Smooth muscle cell (in vitro differentiated cells): ENCODE measurements around the gene NLRP7. TPM values are rescaled to one million over a fixed set of nuclear protein-coding genes. Genes with fewer than 3 reads are reported as not detected.

ENCODE experiments used
- DNase-seq: peaks from one replicate; lab custom pipeline; 2025; ENCODE audit not compliant: unreplicated experiment; lab: John Stamatoyannopoulos, UW
- H2AFZ ChIP-seq: fragments of 200-600 bp; sonication (generic); 2 replicates; pipeline ENCODE4 v1.6.0; 2016; ENCODE audit warnings: antibody characterized with exemption, low read depth, mild to moderate bottlenecking
- H3F3A ChIP-seq: fragments of 200-600 bp; sonication (generic); 2 replicates; pipeline ENCODE4 v1.6.0; 2017; ENCODE audit warnings: antibody characterized with exemption, low read depth
- H3K27ac ChIP-seq: fragments of 200-600 bp; sonication (generic); 2 replicates; pipeline ENCODE4 v1.5.1; 2016; ENCODE audit warnings: low read depth, mild to moderate bottlenecking
- H3K27me3 ChIP-seq: fragments of 200-600 bp; sonication (generic); 2 replicates; pipeline ENCODE4 v1.6.1; 2016; ENCODE audit warnings: low read depth, mild to moderate bottlenecking
- H3K36me3 ChIP-seq: fragments of 200-600 bp; sonication (generic); 2 replicates; pipeline ENCODE4 v1.5.1; 2016; ENCODE audit warnings: low read depth
- H3K4me1 ChIP-seq: fragments of 200-600 bp; sonication (generic); 2 replicates; pipeline ENCODE4 v1.5.1; 2016; ENCODE audit warnings: low read depth
- H3K4me2 ChIP-seq: fragments of 200-600 bp; sonication (generic); 2 replicates; pipeline ENCODE4 v1.6.0; 2016; ENCODE audit warnings: mild to moderate bottlenecking
- H3K4me3 ChIP-seq: fragments of 200-600 bp; sonication (generic); 2 replicates; pipeline ENCODE4 v1.5.1; 2016; ENCODE audit warnings: mild to moderate bottlenecking
- H3K79me2 ChIP-seq: fragments of 200-600 bp; sonication (generic); 2 replicates; pipeline ENCODE4 v1.6.0; 2016; ENCODE audit warnings: low read depth, mild to moderate bottlenecking
- H3K9ac ChIP-seq: fragments of 200-600 bp; sonication (generic); 2 replicates; pipeline ENCODE4 v1.6.0; 2016; ENCODE audit warnings: low read depth
- H3K9me3 ChIP-seq: fragments of 200-600 bp; sonication (generic); replicated peaks from 2 replicates; pipeline ENCODE4 v1.5.1; 2016; ENCODE audit warnings: low read depth
- H4K20me1 ChIP-seq: fragments of 200-600 bp; sonication (generic); 2 replicates; pipeline ENCODE4 v1.6.0; 2016; ENCODE audit warnings: low read depth
- WGBS: methylation state at CpG from one replicate; pipeline ENCODE4 v1.1.7; 2016; ENCODE audit warnings: low lambda C conversion rate; 5-methylcytosine and 5-hydroxymethylcytosine counted together
- polyA plus RNA-seq: library from polyadenylated mRNA; unstranded; fragments of >200 nt; fragmentation: Nextera tagmentation; extraction: Ambion mirVana; gene quantifications from 2 replicates; pipeline ENCODE4 v1.2.1, GENCODE V29; 2016
- total RNA-seq: library from RNA; depleted of rRNA; stranded (reverse); fragments of >200 nt; gene quantifications from 2 replicates; pipeline ENCODE4 v1.2.3, GENCODE V29; 2014
- TF ChIP-seq, protein P1 (sequence below): fragments of 200-600 bp; sonication (generic); IDR thresholded peaks from 2 replicates; pipeline ENCODE4 v1.5.1; 2017; ENCODE audit warnings: borderline replicate concordance, mild to moderate bottlenecking, antibody characterized with exemption; ENCODE audit not compliant: insufficient read depth, poor library complexity, severe bottlenecking

NLRP7 gene
- total and polyA plus RNA-seq, 2 experiments from 2014 or later: 0.18 to 0.29 TPM

DNA sequence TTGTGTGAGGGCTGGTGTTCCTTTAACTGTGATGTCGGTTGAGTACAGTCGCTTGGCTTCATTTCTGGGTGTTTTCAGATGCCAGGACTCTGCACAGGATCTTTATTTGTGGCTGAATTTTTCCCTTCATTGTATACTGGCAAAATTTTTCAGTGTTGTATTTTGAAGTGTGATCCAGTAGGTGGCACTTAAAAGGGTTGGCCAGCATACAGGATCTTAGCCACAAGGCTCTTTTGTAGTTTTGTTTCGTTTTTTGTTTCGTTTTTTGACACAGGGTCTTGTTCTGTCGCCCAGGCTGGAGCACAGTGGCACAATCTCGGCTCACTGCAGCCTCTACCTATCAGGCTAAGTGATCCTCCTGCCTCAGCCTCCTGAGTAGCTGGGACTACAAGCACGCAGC lies 64.6 kb downstream of the NLRP7 start:
- no peaks in the 10 kb centered on the region for H3K9me3 ChIP-seq
- H3K79me2 ChIP-seq: no peaks in the 10 kb centered on the region
- no peaks in the 10 kb centered on the region for H4K20me1 ChIP-seq
- 86% methylated on average over 7 of the region's 7 CpGs for WGBS
- H3F3A ChIP-seq: no peaks in the 10 kb centered on the region
- no peak overlapping the region for H3K9ac ChIP-seq
- no peaks in the 10 kb centered on the region for H3K4me1 ChIP-seq
- no peaks in the 10 kb centered on the region for H3K36me3 ChIP-seq
- H2AFZ ChIP-seq: no peak overlapping the region
- TF ChIP-seq, protein P1, sequence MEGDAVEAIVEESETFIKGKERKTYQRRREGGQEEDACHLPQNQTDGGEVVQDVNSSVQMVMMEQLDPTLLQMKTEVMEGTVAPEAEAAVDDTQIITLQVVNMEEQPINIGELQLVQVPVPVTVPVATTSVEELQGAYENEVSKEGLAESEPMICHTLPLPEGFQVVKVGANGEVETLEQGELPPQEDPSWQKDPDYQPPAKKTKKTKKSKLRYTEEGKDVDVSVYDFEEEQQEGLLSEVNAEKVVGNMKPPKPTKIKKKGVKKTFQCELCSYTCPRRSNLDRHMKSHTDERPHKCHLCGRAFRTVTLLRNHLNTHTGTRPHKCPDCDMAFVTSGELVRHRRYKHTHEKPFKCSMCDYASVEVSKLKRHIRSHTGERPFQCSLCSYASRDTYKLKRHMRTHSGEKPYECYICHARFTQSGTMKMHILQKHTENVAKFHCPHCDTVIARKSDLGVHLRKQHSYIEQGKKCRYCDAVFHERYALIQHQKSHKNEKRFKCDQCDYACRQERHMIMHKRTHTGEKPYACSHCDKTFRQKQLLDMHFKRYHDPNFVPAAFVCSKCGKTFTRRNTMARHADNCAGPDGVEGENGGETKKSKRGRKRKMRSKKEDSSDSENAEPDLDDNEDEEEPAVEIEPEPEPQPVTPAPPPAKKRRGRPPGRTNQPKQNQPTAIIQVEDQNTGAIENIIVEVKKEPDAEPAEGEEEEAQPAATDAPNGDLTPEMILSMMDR: no peak
- no peaks in the 10 kb centered on the region for H3K27me3 ChIP-seq
- no peak overlapping the region for H3K4me2 ChIP-seq
- no peak overlapping the region for H3K4me3 ChIP-seq
- no peak for DNase-seq
- no peak overlapping the region for H3K27ac ChIP-seq

DNA sequence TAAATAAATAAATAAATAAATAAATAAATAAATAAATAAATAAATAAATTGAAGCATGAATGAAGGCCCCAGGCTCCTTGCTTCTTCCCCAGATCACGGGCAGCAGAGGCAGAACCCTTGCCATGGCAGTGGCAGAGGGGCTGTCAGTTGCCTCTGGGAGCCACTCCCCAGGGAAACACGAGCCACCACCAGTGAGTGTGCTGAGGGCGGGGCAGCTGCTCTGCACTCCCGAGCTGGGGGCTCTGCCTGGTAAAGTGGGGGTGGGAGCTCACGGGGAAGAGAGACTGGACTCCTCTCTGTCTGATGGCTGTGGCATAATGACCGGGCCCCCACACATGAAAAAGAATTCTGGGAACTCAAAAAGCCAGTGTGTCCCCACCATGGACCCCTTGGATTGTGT lies 65.4 kb downstream of the NLRP7 start:
- H3K4me1 ChIP-seq: no peaks in the 10 kb centered on the region
- no peak overlapping the region for H3K27ac ChIP-seq
- no peaks in the 10 kb centered on the region for H3K36me3 ChIP-seq
- no peaks in the 10 kb centered on the region for H3K79me2 ChIP-seq
- H3K4me2 ChIP-seq: no peak overlapping the region
- WGBS: 77% methylated on average over 6 of the region's 6 CpGs
- no peak for DNase-seq
- H3K27me3 ChIP-seq: no peaks in the 10 kb centered on the region
- no peaks in the 10 kb centered on the region for H3F3A ChIP-seq
- TF ChIP-seq, protein P1: no peak
- no peak overlapping the region for H2AFZ ChIP-seq
- H3K9me3 ChIP-seq: no peaks in the 10 kb centered on the region
- H3K4me3 ChIP-seq: no peak overlapping the region
- H4K20me1 ChIP-seq: no peaks in the 10 kb centered on the region
- H3K9ac ChIP-seq: no peak overlapping the region

DNA sequence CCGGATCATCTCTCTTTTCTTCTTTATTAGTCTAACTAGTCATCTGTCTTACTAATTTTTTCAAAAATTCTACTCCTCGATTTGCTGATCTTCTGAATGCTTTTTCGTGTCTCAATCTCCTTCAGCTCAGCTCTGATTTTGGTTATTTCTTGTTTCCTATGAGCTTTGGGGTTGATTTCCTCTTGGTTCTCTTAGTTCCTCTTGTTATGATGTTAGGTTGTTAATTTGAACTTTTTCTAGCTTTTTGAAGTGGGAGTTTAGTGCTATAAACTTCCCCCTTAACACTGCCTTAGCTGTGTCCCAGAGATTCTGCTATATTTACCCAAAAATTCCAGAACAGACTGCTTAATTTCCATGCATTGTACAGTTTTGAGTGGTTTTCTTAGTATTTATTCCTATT lies 69.9 kb downstream of the NLRP7 start:
- Histone ChIP-seq H2AFZ (no peak overlapping the region), H3K4me1 (no peaks in the 10 kb centered on the region), H3K27me3 (no peaks in the 10 kb centered on the region), H3K9ac (no peak overlapping the region), H3K4me3 (no peak overlapping the region), H4K20me1 (no peaks in the 10 kb centered on the region), H3K79me2 (no peaks in the 10 kb centered on the region), H3K27ac (no peak overlapping the region), H3K36me3 (no peaks in the 10 kb centered on the region), H3K4me2 (no peak overlapping the region), H3K9me3 (no peaks in the 10 kb centered on the region), H3F3A (no peaks in the 10 kb centered on the region)
- TF ChIP-seq, protein P1: no peak
- 64% methylated on average over 3 of the region's 3 CpGs for WGBS
- DNase-seq: no peak

DNA sequence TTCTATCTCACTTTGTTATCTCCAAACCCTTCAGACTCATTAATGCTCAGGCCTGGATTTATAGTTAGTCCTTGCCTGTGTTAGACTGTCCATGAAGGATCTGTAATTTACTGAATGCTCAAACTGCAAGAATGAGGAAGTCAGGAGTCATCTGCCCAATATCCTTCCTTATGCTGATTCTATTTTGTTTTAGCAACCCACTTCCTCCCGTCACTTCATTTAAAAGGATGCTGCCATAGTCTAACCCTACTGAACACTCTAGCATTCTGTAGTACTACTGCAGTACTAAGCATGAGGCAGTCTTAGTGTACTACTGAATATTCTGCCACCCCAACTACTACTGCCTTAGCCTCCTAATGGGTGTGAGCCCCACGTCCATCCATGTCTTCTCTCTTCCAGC lies 71.8 kb downstream of the NLRP7 start:
- H4K20me1 ChIP-seq: no peaks in the 10 kb centered on the region
- no peak overlapping the region for H3K4me3 ChIP-seq
- TF ChIP-seq, protein P1: no peak
- H3K9me3 ChIP-seq: no peaks in the 10 kb centered on the region
- no peaks in the 10 kb centered on the region for H3K27me3 ChIP-seq
- H2AFZ ChIP-seq: no peak overlapping the region
- no peaks in the 10 kb centered on the region for H3K36me3 ChIP-seq
- H3K4me2 ChIP-seq: no peak overlapping the region
- no peaks in the 10 kb centered on the region for H3K4me1 ChIP-seq
- WGBS: 81% methylated on average over 2 of the region's 2 CpGs
- no peak overlapping the region for H3K9ac ChIP-seq
- H3F3A ChIP-seq: no peaks in the 10 kb centered on the region
- DNase-seq: no peak
- H3K27ac ChIP-seq: no peak overlapping the region
- no peaks in the 10 kb centered on the region for H3K79me2 ChIP-seq
